Loucy (cell line): Measurements from ENCODE around the gene GNAO1.

ENCODE experiments used
- EZH2phosphoT487 ChIP-seq: fragments of 200-600 bp; IDR thresholded peaks from 2 replicates; pipeline ENCODE4 v1.6.1; 2018; ENCODE audit warnings: antibody characterized with exemption, mild to moderate bottlenecking, moderate library complexity, borderline replicate concordance
- TF ChIP-seq, protein P1 (sequence below): fragments of 200-600 bp; sonication (generic); conservative IDR thresholded peaks from 2 replicates; pipeline ENCODE4 v1.5.1; 2014; ENCODE audit warnings: mild to moderate bottlenecking, antibody characterized with exemption, low read length

DNA sequence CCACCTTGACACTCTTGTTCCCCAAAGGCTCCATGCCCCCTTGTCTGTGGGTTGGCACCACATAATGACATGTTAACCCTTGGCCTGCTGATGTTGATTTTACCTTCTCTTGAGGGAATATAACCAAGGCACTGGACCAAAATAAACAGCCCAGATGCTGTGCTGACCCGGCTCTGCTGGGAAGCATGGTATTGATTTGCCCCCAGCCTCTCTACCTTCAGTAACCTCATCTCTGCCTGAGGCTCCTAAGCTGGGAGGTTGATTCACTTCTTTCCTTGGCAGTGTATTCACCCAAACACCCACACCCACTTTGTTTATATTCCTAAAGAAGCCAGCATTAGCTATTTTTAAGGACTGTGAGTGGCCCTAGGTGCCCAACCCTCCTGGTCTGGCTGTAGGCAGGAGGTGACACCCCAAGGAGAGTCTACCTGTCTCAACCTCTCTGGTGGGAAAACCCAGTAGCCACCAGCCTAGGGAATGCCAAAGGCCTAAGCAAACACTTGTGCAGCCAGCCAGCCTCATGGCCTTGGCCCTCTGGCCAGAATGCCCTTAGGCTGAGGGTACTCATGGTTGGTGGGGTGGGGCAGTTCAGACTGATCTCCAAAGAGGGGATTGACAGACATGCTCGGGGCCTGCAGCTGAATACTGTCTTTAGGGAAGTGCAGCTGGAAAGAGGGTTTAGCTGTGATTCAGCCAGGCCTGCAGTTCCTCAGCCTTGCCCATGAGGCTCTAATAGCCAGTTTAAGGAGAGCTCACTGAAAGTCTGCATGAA, 42.7 kb downstream of the GNAO1 start:
- TF ChIP-seq, protein P1, sequence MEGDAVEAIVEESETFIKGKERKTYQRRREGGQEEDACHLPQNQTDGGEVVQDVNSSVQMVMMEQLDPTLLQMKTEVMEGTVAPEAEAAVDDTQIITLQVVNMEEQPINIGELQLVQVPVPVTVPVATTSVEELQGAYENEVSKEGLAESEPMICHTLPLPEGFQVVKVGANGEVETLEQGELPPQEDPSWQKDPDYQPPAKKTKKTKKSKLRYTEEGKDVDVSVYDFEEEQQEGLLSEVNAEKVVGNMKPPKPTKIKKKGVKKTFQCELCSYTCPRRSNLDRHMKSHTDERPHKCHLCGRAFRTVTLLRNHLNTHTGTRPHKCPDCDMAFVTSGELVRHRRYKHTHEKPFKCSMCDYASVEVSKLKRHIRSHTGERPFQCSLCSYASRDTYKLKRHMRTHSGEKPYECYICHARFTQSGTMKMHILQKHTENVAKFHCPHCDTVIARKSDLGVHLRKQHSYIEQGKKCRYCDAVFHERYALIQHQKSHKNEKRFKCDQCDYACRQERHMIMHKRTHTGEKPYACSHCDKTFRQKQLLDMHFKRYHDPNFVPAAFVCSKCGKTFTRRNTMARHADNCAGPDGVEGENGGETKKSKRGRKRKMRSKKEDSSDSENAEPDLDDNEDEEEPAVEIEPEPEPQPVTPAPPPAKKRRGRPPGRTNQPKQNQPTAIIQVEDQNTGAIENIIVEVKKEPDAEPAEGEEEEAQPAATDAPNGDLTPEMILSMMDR: no peak
- TF ChIP-seq EZH2phosphoT487: no peak
